HCT116 (cell line): ENCODE results near the gene PRICKLE3. TPM values are rescaled to one million over a fixed set of nuclear protein-coding genes. Genes with fewer than 3 reads are reported as not detected.

Source experiments
- ATAC-seq: fragments of 200-7000 bp; cut with Tn5 transposase; 2 replicates; pipeline ENCODE4 v1.9.1; 2020; ENCODE audit warnings: mild to moderate bottlenecking, moderate library complexity
- BruUV-seq: library from RNA; stranded (reverse); fragments of 400-500 nt; replicated peaks from 2 replicates; lab custom pipeline; 2021; lab: Mats Ljungman, UMichigan
- CTCF ChIA-PET: fragments of 300-600 bp; sonication (Branson Sonifier 250); formaldehyde crosslinking; loops from one replicate; lab custom pipeline; 2021; ENCODE audit warnings: antibody characterized with exemption; lab: Charles Lee
- POLR2A ChIA-PET: fragments of 300-600, 350-600 bp; sonication (Branson Sonifier 250); formaldehyde crosslinking; loops from one replicate; lab custom pipeline; 2021; ENCODE audit warnings: antibody characterized with exemption; lab: Charles Lee
- RAD21 ChIA-PET, 2 experiments: fragments of 300-600 bp; sonication (Branson Sonifier 250); formaldehyde crosslinking; loops; one replicate each; lab custom pipeline; 2023; ENCODE audit warnings: low total read pairs in 2 of 2; ENCODE audit not compliant: uncharacterized antibody in 2 of 2, unreplicated experiment in 2 of 2, low non-redundant PET in 1 of 2; lab: Charles Lee
- DNase-seq: peaks from one replicate; pipeline ENCODE4 v3.0.0-alpha.2; 2010; ENCODE audit warnings: low read depth, low spot score
- H2AFZ ChIP-seq: fragments of 200-600 bp; shearing (Covaris generic), sonication (generic); 2 replicates; pipeline ENCODE4 v1.6.1; 2017; ENCODE audit warnings: low read depth, mixed run types, mixed read lengths, antibody characterized with exemption, low read length; ENCODE audit not compliant: poor library complexity, severe bottlenecking
- H3K27ac ChIP-seq: 2 replicates; pipeline ENCODE4 v1.5.1; 2012; ENCODE audit warnings: low read depth, low read length
- H3K27me3 ChIP-seq: fragments of 200-600 bp; sonication (generic); 2 replicates; pipeline ENCODE4 v1.6.1; 2016; ENCODE audit warnings: mixed run types, low read length, mixed read lengths; ENCODE audit not compliant: insufficient read depth
- H3K36me3 ChIP-seq, 2 experiments: fragments of 200-500 bp in 1 of 2; fragments of 200-600 bp in 1 of 2; sonication (Bioruptor generic) in 1 of 2; sonication (generic) in 1 of 2; 2 replicates each; pipeline versions ENCODE4 v1.5.1 to v1.6.1; 2014 to 2016; ENCODE audit warnings: low read length in 2 of 2, inconsistent platforms in 1 of 2, mixed read lengths in 1 of 2, mixed run types in 1 of 2; ENCODE audit not compliant: insufficient read depth in 2 of 2, control insufficient read depth in 1 of 2
- H3K4me1 ChIP-seq, 2 experiments: fragments of 200-600 bp in 1 of 2; sonication (generic) in 1 of 2; 2 replicates each; pipeline versions ENCODE4 v1.5.1 to v1.6.1; 2012 to 2017; ENCODE audit warnings: low read length in 2 of 2, inconsistent platforms in 1 of 2, mild to moderate bottlenecking in 1 of 2, mixed read lengths in 1 of 2, mixed run types in 1 of 2, moderate library complexity in 1 of 2; ENCODE audit not compliant: insufficient read depth in 2 of 2, control insufficient read depth in 1 of 2
- H3K4me2 ChIP-seq: fragments of 200-600 bp; sonication (generic); 2 replicates; pipeline ENCODE4 v1.6.1; 2017; ENCODE audit warnings: mixed run types, low read length, mixed read lengths
- H3K4me3 ChIP-seq, 2 experiments: fragments of 200-600 bp in 1 of 2; sonication (generic) in 1 of 2; replicated peaks in 1 of 2; 2 replicates each; pipeline ENCODE4 v1.5.1; 2011 to 2016; ENCODE audit warnings: low read length in 2 of 2, control low read depth in 1 of 2, low read depth in 1 of 2, mild to moderate bottlenecking in 1 of 2, mixed read lengths in 1 of 2, mixed run types in 1 of 2
- H3K79me2 ChIP-seq: fragments of 200-600 bp; sonication (generic); 2 replicates; pipeline ENCODE4 v1.6.1; 2017; ENCODE audit warnings: mild to moderate bottlenecking, mixed run types, low read length, moderate library complexity, mixed read lengths; ENCODE audit not compliant: insufficient read depth
- H3K9ac ChIP-seq: fragments of 200-600 bp; sonication (generic); 2 replicates; pipeline ENCODE4 v1.6.1; 2016; ENCODE audit warnings: low read length, mixed read lengths
- H3K9me2 ChIP-seq: fragments of 200-600 bp; sonication (generic), shearing (Covaris generic); 2 replicates; pipeline ENCODE4 v1.6.1; 2017; ENCODE audit warnings: mixed run types, mild to moderate bottlenecking, moderate library complexity; ENCODE audit not compliant: insufficient read depth
- H3K9me3 ChIP-seq, 2 experiments: fragments of 200-500 bp in 1 of 2; fragments of 200-600 bp in 1 of 2; sonication (Bioruptor generic) in 1 of 2; sonication (generic) in 1 of 2; 2 replicates each; pipeline ENCODE4 v1.6.1; 2014 to 2017; ENCODE audit warnings: low read length in 2 of 2, mixed read lengths in 2 of 2, inconsistent platforms in 1 of 2, low read depth in 1 of 2, mild to moderate bottlenecking in 1 of 2, mixed run types in 1 of 2, moderate library complexity in 1 of 2; ENCODE audit not compliant: control insufficient read depth in 1 of 2, insufficient read depth in 1 of 2
- H4K20me1 ChIP-seq: fragments of 200-600 bp; sonication (generic), shearing (Covaris generic); 2 replicates; pipeline ENCODE4 v1.6.1; 2017; ENCODE audit warnings: mixed run types, mild to moderate bottlenecking, moderate library complexity; ENCODE audit not compliant: insufficient read depth
- CEBPB ChIP-seq: IDR thresholded peaks from 2 replicates; pipeline ENCODE4 v1.6.1; 2012; ENCODE audit warnings: low read depth
- ELF1 ChIP-seq: IDR thresholded peaks from 2 replicates; pipeline ENCODE4 v1.6.1; 2012; ENCODE audit warnings: low read depth, borderline replicate concordance
- FOSL1 ChIP-seq: IDR thresholded peaks from 2 replicates; pipeline ENCODE4 v1.6.1; 2012; ENCODE audit warnings: low read depth
- SRF ChIP-seq: IDR thresholded peaks from 2 replicates; pipeline ENCODE4 v1.6.1; 2012; ENCODE audit warnings: low read depth
- intact Hi-C: fragments of 100-400 bp; cut with micrococcal nuclease; formaldehyde crosslinking; loops from 2 replicates; pipeline ENCODE4 v1.10.0; 2022
- total RNA-seq: library from RNA; stranded (reverse); gene quantifications from one replicate; pipeline ENCODE4 v1.2.1, GENCODE V29; 2021; ENCODE audit not compliant: unreplicated experiment
- TF ChIP-seq, protein P1 (sequence below): IDR thresholded peaks from 2 replicates; pipeline ENCODE4 v1.6.1; 2012; ENCODE audit warnings: low read depth
- TF ChIP-seq, protein P2 (sequence below), 3 experiments: fragments of 200-600 bp in 1 of 3; sonication (generic) in 1 of 3; IDR thresholded peaks in 2 of 3; conservative IDR thresholded peaks in 1 of 3; 2 replicates each; pipeline ENCODE4 v1.5.1; 2012 to 2017; ENCODE audit warnings: low read depth in 2 of 3, low read length in 2 of 3, antibody characterized with exemption in 1 of 3, borderline replicate concordance in 1 of 3, control low read depth in 1 of 3, mild to moderate bottlenecking in 1 of 3, mixed read lengths in 1 of 3, mixed run types in 1 of 3, moderate library complexity in 1 of 3; ENCODE audit not compliant: insufficient read depth in 1 of 3

PRICKLE3 gene
- total RNA-seq, 1 experiment from 2014 or later: 27.8 TPM

- TF ChIP-seq, protein P1, sequence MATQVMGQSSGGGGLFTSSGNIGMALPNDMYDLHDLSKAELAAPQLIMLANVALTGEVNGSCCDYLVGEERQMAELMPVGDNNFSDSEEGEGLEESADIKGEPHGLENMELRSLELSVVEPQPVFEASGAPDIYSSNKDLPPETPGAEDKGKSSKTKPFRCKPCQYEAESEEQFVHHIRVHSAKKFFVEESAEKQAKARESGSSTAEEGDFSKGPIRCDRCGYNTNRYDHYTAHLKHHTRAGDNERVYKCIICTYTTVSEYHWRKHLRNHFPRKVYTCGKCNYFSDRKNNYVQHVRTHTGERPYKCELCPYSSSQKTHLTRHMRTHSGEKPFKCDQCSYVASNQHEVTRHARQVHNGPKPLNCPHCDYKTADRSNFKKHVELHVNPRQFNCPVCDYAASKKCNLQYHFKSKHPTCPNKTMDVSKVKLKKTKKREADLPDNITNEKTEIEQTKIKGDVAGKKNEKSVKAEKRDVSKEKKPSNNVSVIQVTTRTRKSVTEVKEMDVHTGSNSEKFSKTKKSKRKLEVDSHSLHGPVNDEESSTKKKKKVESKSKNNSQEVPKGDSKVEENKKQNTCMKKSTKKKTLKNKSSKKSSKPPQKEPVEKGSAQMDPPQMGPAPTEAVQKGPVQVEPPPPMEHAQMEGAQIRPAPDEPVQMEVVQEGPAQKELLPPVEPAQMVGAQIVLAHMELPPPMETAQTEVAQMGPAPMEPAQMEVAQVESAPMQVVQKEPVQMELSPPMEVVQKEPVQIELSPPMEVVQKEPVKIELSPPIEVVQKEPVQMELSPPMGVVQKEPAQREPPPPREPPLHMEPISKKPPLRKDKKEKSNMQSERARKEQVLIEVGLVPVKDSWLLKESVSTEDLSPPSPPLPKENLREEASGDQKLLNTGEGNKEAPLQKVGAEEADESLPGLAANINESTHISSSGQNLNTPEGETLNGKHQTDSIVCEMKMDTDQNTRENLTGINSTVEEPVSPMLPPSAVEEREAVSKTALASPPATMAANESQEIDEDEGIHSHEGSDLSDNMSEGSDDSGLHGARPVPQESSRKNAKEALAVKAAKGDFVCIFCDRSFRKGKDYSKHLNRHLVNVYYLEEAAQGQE: no peak
- TF ChIP-seq FOSL1 (no peak), CEBPB (no peak), ELF1 (no peak), SRF (no peak)
- TF ChIP-seq, protein P2, sequence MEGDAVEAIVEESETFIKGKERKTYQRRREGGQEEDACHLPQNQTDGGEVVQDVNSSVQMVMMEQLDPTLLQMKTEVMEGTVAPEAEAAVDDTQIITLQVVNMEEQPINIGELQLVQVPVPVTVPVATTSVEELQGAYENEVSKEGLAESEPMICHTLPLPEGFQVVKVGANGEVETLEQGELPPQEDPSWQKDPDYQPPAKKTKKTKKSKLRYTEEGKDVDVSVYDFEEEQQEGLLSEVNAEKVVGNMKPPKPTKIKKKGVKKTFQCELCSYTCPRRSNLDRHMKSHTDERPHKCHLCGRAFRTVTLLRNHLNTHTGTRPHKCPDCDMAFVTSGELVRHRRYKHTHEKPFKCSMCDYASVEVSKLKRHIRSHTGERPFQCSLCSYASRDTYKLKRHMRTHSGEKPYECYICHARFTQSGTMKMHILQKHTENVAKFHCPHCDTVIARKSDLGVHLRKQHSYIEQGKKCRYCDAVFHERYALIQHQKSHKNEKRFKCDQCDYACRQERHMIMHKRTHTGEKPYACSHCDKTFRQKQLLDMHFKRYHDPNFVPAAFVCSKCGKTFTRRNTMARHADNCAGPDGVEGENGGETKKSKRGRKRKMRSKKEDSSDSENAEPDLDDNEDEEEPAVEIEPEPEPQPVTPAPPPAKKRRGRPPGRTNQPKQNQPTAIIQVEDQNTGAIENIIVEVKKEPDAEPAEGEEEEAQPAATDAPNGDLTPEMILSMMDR (IDR thresholded peaks at IDR 0.05 in 2 of 3, conservative IDR thresholded peaks at IDR 0.05 in 1 of 3; ENCODE audit: borderline replicate concordance in 1 of 3, insufficient read depth in 1 of 3, low read depth in 2 of 3, low read length in 2 of 3): no peak
These were observed 17.8 kb upstream of the PRICKLE3 start (continued) for GRCh38 chrX:49204017-49204416.

DNA sequence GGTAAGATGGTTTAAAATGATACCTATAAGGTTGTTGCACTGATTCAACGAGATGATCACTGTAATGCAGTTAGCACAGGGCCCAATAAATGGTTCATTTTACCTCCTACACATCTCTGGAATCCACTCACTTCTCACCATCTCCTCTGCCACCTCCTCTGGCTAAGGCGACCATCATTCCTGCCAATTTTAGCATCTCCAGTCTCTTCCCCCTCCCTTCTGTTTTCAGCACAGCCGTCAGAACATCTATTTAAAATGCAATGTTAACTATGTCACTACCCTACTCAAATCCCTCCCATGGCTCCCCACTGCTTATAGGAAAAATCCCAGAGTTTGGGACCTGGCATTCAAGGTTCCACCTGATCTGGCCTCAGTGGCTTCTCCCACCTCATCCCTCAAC is 17.4 kb upstream of the PRICKLE3 start:
- no peaks in the 10 kb centered on the region for H3K79me2 ChIP-seq
- no peaks in the 10 kb centered on the region for H3K36me3 ChIP-seq
- no peak for TF ChIP-seq CEBPB
- no peak overlapping the region for H2AFZ ChIP-seq
- no peak for DNase-seq
- RAD21 ChIA-PET: no interaction called here
- H3K9me3 ChIP-seq: no peaks in the 10 kb centered on the region
- H3K27ac ChIP-seq: no peak overlapping the region
- no peak for ATAC-seq
- H3K4me2 ChIP-seq: no peak overlapping the region
- H3K4me3 ChIP-seq: no peak overlapping the region
- H3K4me1 ChIP-seq: peaks cover 3 to 6% of the 10 kb centered on the region in 2 experiments
- H3K27me3 ChIP-seq: no peaks in the 10 kb centered on the region
- no peaks in the 10 kb centered on the region for H4K20me1 ChIP-seq
- POLR2A ChIA-PET: no interaction called here
- intact Hi-C loops: no loop called here
- no peaks in the 10 kb centered on the region for H3K9me2 ChIP-seq
- BruUV-seq: no TSS peak
- no peak overlapping the region for H3K9ac ChIP-seq
- CTCF ChIA-PET: no interaction called here
